Gastroesophageal sphincter (tissue), 4 donors: ENCODE data around the gene HRH1. TPM values are rescaled to one million over a fixed set of nuclear protein-coding genes. Genes with fewer than 3 reads are reported as not detected.
"Not testable (repeated sequence)": the region's sequence is repeated elsewhere in the genome, so short reads cannot be mapped to it uniquely, and the experiment has no call there.

Experiments used
- ATAC-seq: fragments of 150-250 bp; one replicate; pipeline ENCODE4 v1.9.1; 2016; ENCODE audit warnings: mild to moderate bottlenecking, moderate library complexity
- H3K27ac ChIP-seq, 4 donors: fragments of 200-600 bp; sonication (generic) in 3 of 4; 1 replicate in 3 of 4; 2 replicates in 1 of 4; pipeline ENCODE4 v1.5.1; 2016 to 2019
- H3K27me3 ChIP-seq: fragments of 200-600 bp; sonication (generic); one replicate; pipeline ENCODE4 v1.5.1; 2019
- H3K36me3 ChIP-seq, 2 donors: fragments of 200-600 bp; sonication (generic); one replicate each; pipeline ENCODE4 v1.5.1; 2019; ENCODE audit warnings: control low read depth in 1 of 2
- H3K4me1 ChIP-seq, 3 donors: fragments of 200-600 bp; sonication (generic); 1 replicate in 2 of 3; 2 replicates in 1 of 3; pipeline ENCODE4 v1.5.1; 2016 to 2019; ENCODE audit warnings: control low read depth in 2 of 3
- H3K4me3 ChIP-seq, 2 donors: fragments of 200-600 bp; sonication (generic); one replicate each; pipeline ENCODE4 v1.5.1; 2019; ENCODE audit warnings: mild to moderate bottlenecking in 1 of 2, moderate library complexity in 1 of 2
- H3K9me3 ChIP-seq, 3 donors: fragments of 200-600 bp; sonication (generic); one replicate each; pipeline ENCODE4 v1.5.1; 2017 to 2019; ENCODE audit warnings: control low read depth in 2 of 3
- EP300 ChIP-seq: sonication (generic); formaldehyde crosslinking; IDR thresholded peaks from one replicate; pipeline ENCODE4 v1.6.1; 2017; ENCODE audit warnings: antibody characterized with exemption, mild to moderate bottlenecking
- POLR2A ChIP-seq, 2 donors: fragments of 450-650 bp; IDR thresholded peaks; one replicate each; pipeline ENCODE4 v1.6.1; 2017; ENCODE audit warnings: antibody characterized with exemption in 2 of 2, mild to moderate bottlenecking in 2 of 2, moderate library complexity in 1 of 2
- POLR2AphosphoS5 ChIP-seq: sonication (generic); formaldehyde crosslinking; IDR thresholded peaks from one replicate; pipeline ENCODE4 v1.6.1; 2017; ENCODE audit warnings: antibody characterized with exemption
- WGBS, 2 donors: methylation state at CpG; one replicate each; pipeline ENCODE4 v1.1.5; 2018; ENCODE audit warnings: low coverage in 1 of 2; 5-methylcytosine and 5-hydroxymethylcytosine counted together
- total RNA-seq, 4 donors: library from RNA; depleted of rRNA; stranded (reverse); fragments of >200 nt; gene quantifications; one replicate each; pipeline ENCODE4 v1.1.0, GENCODE V29; 2016
- TF ChIP-seq, protein P1 (sequence below), 4 experiments: fragments of 200-600 bp in 2 of 4; fragments of 450-650 bp in 2 of 4; sonication (generic) in 1 of 4; IDR thresholded peaks; one replicate each; pipeline ENCODE4 v1.5.1; 2017 to 2019; ENCODE audit warnings: antibody characterized with exemption in 4 of 4, mild to moderate bottlenecking in 2 of 4, moderate library complexity in 2 of 4

HRH1 gene
- total RNA-seq, 4 donors from 2014 or later = 1.6 to 14.4 (median 7.8) TPM

DNA sequence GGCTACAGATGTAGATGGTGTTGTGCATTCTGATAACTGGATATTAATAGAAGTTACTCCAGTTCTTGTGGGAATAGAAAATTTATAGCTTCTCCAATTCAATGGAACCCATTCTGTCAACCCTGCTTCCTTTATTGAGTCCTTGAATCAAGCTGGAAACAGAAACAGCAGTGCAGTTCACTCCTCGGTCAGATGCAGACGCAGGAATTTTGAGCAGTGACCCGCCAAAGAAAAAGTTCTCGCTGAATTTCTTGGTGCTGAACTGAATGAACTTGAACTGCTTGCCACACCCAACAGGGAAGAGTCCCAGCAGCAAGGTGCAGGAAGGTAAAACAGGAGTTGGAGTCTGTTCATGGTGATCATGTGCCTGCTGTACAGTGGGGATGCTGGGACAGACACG lies 10.3 kb downstream of the HRH1 start:
- TF ChIP-seq POLR2AphosphoS5 (no peak), POLR2A (IDR thresholded peaks at IDR 0.05) (no peak)
- TF ChIP-seq, protein P1, sequence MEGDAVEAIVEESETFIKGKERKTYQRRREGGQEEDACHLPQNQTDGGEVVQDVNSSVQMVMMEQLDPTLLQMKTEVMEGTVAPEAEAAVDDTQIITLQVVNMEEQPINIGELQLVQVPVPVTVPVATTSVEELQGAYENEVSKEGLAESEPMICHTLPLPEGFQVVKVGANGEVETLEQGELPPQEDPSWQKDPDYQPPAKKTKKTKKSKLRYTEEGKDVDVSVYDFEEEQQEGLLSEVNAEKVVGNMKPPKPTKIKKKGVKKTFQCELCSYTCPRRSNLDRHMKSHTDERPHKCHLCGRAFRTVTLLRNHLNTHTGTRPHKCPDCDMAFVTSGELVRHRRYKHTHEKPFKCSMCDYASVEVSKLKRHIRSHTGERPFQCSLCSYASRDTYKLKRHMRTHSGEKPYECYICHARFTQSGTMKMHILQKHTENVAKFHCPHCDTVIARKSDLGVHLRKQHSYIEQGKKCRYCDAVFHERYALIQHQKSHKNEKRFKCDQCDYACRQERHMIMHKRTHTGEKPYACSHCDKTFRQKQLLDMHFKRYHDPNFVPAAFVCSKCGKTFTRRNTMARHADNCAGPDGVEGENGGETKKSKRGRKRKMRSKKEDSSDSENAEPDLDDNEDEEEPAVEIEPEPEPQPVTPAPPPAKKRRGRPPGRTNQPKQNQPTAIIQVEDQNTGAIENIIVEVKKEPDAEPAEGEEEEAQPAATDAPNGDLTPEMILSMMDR (IDR thresholded peaks at IDR 0.05) = no peak
- peaks cover 0 to 6% (median 2%) of the 10 kb centered on the region in 3 donors for H3K4me1 ChIP-seq
- no peaks in the 10 kb centered on the region for H3K36me3 ChIP-seq
- ATAC-seq = no peak
- no peak overlapping the region for H3K27ac ChIP-seq
- 45 to 80% methylated on average over 2 to 4 of the region's 5 CpGs for WGBS, 2 donors
- no peak overlapping the region for H3K4me3 ChIP-seq
- H3K27me3 ChIP-seq = no peaks in the 10 kb centered on the region
- H3K9me3 ChIP-seq = no peaks in the 10 kb centered on the region

DNA sequence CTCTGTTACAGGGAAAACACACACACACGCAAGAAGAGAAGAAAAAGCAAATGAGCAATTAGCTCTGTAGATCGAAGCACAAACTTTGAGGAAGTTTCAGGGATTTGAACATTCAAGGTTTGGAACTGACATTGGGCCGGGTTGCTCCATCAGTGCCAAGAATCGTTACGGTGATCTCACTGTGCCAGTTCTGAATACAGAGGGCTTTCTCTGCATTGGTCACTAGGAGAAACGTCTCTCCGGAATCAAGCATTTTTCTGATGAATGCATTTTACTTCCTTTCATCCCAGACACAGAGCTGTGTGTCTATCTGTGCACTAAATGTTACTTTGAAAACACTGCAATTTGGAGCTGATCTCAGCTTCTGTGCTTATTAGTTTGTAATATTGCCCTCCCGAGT lies 11.2 kb downstream of the HRH1 start:
- TF ChIP-seq, protein P1 (IDR thresholded peaks at IDR 0.05) = no peak
- TF ChIP-seq EP300 (no peak), POLR2A (IDR thresholded peaks at IDR 0.05) (no peak), POLR2AphosphoS5 (no peak)
- 78 to 83% methylated on average over 5 to 8 of the region's 8 CpGs for WGBS, 2 donors
- no peak overlapping the region for H3K4me3 ChIP-seq
- H3K36me3 ChIP-seq = no peaks in the 10 kb centered on the region
- ATAC-seq = no peak
- no peaks in the 10 kb centered on the region for H3K9me3 ChIP-seq
- H3K4me1 ChIP-seq = no peaks in the 10 kb centered on the region
- no peak overlapping the region for H3K27ac ChIP-seq
- H3K27me3 ChIP-seq = no peaks in the 10 kb centered on the region

DNA sequence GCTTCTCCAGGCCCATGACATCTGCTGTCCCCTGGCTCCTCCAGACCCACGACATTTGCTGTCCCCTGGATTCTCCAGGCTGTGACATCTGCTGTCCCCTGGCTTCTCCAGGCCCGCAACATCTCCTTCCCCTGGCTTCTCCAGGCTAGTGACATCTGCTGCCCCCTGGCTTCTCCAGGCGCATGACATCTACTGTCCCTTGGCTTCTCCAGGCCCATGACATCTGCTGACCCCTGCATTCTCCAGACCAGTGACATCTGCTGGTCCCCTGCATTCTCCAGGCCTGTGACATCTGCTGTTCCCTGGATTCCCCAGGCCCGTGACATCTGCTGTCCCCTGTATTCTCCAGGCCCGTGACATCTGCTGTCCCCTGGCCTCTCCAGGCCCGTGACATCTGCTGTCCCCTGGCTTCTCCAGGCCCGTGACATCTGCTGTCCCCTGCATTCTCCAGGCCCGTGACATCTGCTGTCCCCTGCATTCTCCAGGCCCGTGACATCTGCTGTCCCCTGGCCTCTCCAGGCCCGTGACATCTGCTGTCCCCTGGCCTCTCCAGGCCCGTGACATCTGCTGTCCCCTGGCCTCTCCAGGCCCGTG lies 12.6 kb downstream of the HRH1 start:
- H3K4me3 ChIP-seq, H3K9me3 ChIP-seq, H3K27me3 ChIP-seq, ATAC-seq, H3K27ac ChIP-seq, H3K4me1 ChIP-seq, H3K36me3 ChIP-seq: not testable (repeated sequence)
- WGBS, 2 donors = 86 to 93% methylated on average over 6 to 10 of the region's 12 CpGs

DNA sequence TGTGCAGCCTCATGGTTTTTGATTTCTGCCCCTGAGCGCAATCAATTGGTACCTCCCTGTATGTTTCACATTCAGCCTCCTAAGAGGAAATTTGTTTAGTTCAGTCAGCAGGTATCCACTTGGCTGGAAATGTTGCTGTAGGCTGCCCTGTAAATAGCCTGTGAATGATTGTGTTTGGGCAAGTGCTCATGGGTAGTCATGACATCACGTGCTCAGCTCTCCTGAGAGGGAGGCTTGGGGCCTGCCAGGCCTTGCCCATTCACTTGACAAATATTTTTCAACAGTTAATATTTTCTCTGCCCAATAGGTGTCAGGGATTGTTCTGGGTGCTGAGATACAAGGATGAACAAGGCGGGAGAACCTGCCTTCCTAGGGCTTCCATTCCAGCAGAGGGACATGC lies 13.3 kb downstream of the HRH1 start:
- H3K27ac ChIP-seq = no peak overlapping the region
- peaks cover 0 to 13% (median 6%) of the 10 kb centered on the region in 3 donors for H3K4me1 ChIP-seq
- H3K4me3 ChIP-seq = no peak overlapping the region
- no peaks in the 10 kb centered on the region for H3K9me3 ChIP-seq
- 80 to 100% methylated on average over 1 to 2 of the region's 3 CpGs for WGBS, 2 donors
- TF ChIP-seq EP300 = no peak
- no peak for ATAC-seq
- H3K36me3 ChIP-seq = no peaks in the 10 kb centered on the region
- H3K27me3 ChIP-seq = no peaks in the 10 kb centered on the region

DNA sequence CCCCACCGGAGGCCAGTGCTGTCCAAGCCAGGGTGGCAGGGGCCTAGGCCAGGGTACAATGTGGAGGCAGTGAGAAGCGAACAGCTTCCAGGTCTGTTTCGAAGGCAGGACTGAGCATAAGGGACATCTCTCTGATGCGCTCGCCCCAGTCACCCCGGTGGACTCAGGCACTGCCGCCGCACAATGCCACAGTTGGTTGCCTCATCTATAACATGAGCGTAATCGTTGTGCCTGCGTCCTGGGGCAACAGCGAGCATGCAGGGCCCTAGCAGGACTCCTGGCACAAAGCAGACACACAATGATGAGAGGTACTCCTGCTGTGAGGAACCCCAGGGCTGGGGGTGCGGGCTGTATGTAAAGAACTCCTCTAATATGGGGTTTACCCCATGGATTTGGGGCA lies 14.1 kb downstream of the HRH1 start:
- Histone ChIP-seq H3K4me1 (peaks cover 0 to 13% (median 6%) of the 10 kb centered on the region in 3 donors), H3K36me3 (no peaks in the 10 kb centered on the region), H3K27me3 (no peaks in the 10 kb centered on the region), H3K27ac (no peak overlapping the region), H3K4me3 (no peak overlapping the region), H3K9me3 (no peaks in the 10 kb centered on the region)
- TF ChIP-seq POLR2A (IDR thresholded peaks at IDR 0.05) = no peak
- no peak for TF ChIP-seq POLR2AphosphoS5
- no peak for TF ChIP-seq EP300
- TF ChIP-seq, protein P1 (IDR thresholded peaks at IDR 0.05) = no peak
- 97% methylated on average over 3 of the region's 13 CpGs; no CpG with 5 or more reads in 1 of the 2 donors for WGBS, 2 donors
- ATAC-seq = no peak

DNA sequence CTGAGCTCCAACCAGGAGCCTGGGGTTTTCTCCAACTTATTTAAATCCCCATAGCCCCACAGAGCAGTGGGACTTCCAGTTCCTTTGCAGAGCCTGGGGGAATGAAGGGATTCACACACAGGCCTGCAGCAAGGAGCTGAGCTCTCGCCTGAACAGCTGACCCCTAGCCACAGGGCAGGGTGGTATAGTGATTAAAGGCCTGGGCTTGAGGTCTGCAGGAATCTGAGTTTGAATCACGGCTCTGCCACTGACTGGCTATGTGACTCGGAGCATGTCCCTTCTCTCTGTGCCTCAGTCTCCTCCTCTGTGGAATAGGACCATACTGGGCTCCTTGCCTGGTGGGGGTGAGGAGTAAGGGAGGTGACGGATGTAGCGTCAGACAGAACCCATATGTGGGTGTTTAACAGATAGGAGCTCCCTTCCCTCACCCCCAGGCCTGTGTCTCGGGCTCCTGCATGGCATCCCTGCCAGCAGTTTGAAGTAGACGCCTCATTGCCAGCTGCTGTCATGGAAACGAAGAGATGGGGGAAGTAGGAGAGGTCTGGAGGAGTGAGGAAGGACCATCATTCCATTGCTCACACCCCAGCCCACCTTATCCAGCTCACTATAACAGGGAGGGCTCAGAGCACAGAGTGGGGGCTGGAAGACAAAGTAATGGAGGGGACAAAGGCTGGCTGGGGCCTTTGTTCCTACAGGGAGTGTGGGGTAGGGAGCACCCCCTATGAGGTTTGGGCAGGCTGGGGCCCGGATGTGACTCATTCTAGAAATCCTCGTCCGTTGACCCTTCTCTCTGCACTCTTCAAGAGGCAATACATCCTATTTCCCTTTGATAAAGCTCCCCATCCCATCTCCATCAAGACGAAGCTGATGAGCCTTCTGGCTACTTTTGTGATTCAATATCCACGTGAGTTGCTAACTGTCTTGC lies 14.8 kb downstream of the HRH1 start:
- Histone ChIP-seq H3K4me3 (no peak overlapping the region), H3K27me3 (no peaks in the 10 kb centered on the region), H3K27ac (no peak overlapping the region), H3K4me1 (peaks cover 0 to 13% (median 6%) of the 10 kb centered on the region in 3 donors), H3K36me3 (no peaks in the 10 kb centered on the region), H3K9me3 (no peaks in the 10 kb centered on the region)
- no peak for ATAC-seq
- no peak for TF ChIP-seq POLR2AphosphoS5
- TF ChIP-seq, protein P1 (IDR thresholded peaks at IDR 0.05) = no peak
- 63 to 86% methylated on average over 7 of the region's 13 CpGs for WGBS, 2 donors
